HG03103 (cell line): ENCODE measurements around the gene SMCO2.

Source experiments
- ATAC-seq: cut with Tn5 transposase; IDR thresholded peaks from one replicate; pipeline ENCODE4 v1.9.1; 2021; ENCODE audit warnings: low read depth; ENCODE audit not compliant: unreplicated experiment

The SMCO2 gene

DNA sequence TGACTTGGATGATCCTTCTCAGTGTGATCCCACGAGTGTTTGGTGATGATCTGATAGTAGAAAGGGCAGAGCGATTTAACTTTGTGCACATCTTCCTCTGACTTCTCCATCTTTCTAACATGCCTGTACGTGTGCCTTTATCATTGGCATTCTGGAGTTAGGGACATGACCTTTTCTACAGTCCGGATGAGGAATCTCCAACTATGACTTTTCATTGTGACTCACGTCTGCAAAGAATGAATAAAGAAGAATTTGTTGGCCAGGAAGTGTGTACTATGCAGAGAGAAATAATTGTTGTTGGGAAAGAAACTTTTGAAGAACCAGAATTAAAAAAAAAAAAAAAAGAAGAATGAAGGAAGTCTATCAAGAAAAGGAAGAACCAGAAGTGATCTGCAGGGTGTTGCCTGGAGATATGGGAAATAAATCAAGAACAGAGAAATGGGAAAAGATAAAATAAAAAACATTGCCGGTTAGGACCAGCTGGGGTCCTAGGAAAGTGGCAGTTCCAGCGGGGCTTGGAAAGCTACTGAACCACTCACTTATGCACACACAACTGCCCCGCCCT, 102.8 kb downstream of the SMCO2 start:
- ATAC-seq: no peak

DNA sequence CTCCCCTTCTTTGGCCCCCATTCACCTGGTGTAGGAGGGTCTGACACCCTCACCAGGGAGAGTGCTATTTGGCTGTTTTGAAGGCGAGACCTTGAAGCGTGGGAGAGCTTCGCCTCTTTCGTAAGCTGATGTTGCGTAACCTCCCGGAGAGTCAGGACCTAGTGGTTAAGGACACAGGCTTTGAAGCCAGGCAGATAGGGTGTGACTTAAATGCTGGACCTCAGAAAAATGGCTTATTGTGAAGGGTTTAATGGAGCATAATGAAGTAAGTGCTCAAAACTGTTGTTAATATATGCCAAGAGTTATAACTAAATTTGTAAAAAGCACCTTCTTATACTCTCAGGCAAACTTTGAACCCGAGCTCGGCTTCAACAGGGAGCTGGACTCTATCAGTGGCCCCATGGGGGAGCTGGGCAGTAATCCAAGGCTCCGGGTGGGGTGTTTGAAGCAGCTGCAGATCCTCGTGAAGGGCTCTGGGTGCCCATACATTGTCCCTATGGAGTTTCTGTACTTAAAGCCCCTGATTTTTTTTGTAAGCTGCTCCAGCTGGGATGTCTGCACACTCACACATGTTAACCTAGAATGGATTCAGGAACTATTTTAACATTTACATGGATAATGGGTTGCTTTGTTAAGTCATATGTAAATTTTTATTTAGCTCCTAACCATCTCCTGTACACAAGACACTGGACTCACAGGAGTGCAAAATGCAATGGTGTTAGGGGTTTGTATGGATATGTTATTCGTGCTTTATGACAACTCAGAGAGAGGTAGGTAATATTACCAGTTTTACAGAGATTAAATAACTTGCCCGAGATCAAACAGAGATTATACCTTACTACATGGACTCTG, 103.5 kb downstream of the SMCO2 start:
- no peak for ATAC-seq

DNA sequence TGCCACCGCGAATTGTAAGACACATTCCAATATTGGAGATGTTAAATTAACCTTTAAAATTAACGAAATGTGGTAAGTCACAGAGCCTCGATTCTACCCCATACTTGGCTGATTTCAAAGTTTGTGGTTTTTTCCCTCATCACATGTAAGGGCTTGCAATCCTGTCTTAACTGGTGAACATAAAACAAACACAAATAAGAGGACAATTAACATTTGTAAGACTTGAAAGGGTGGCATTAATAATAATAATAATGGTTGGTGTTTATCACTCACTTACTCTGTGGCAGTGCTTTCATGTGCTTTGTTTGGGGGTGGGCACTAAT, 104.1 kb downstream of the SMCO2 start:
- ATAC-seq: no peak

DNA sequence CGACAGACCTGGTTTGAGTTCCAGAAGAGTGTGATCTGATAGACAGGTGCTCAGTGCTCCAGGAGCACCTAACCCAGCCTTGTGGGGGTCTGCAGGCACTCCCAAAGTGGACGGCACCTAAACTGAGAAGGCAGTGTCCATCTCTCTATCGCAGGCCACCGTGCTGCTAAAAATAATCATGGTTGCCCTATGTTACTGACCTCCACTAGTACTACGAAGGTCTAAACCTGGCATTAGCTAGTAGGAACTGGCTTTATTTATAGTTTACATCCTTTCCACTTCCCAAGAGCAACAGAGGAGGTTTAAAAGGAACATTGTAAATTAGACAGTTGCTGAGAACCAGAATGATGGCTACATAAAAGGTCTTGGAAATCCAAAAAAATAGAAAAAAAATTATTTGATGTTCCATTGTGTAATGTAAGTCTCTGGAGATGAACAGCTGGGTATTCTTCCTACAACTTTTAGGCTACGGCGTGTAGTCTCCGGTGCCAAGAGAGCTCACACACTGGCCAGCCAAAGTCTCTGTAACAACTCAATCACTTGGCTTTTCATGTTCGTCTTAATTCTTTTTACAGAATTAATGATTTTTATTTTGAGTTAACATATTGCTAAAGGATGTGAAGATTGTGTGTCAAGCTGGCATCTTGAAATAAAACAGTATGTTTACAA, 104.8 kb downstream of the SMCO2 start:
- ATAC-seq: no peak
